A549 (cell line): ENCODE measurements around the gene ZC3H4. TPM values are rescaled to one million over a fixed set of nuclear protein-coding genes. Genes with fewer than 3 reads are reported as not detected.

Experiments
- ATAC-seq, 2 experiments: fragments of 200-7000 bp in 1 of 2; fragments of >200 bp in 1 of 2; cut with Nextera tagmentation in 1 of 2; cut with Tn5 transposase in 1 of 2; 3 replicates each; pipeline versions ENCODE4 v1.8.0 to v1.9.1; 2018 to 2020; ENCODE audit warnings: mild to moderate bottlenecking in 1 of 2, moderate library complexity in 1 of 2
- CTCF ChIA-PET: fragments of 300-600 bp; sonication (Branson Sonifier 250); formaldehyde crosslinking; extraction: SDS; loops from one replicate; lab custom pipeline; 2021; ENCODE audit warnings: antibody characterized with exemption, inconsistent platforms; lab: Yijun Ruan, JAX
- POLR2A ChIA-PET: fragments of 350-600 bp; formaldehyde crosslinking; extraction: SDS; loops from one replicate; lab custom pipeline; 2021; ENCODE audit warnings: antibody characterized with exemption, inconsistent platforms; lab: Yijun Ruan, JAX
- DNase-seq, 2 experiments: peaks; one replicate each; pipeline versions ENCODE4 v3.0.0 to v3.0.0-alpha.2; 2011 to 2016; ENCODE audit warnings: low read depth in 1 of 2, low spot score in 1 of 2
- FAIRE-seq: peaks from 2 replicates; lab custom pipeline; 2011; peaks lifted over from hg19 to GRCh38; lab: Jason Lieb, UNC
- H3K27ac ChIP-seq, 2 experiments: fragments of >200 bp; sonication (Bioruptor Twin); formaldehyde crosslinking; 3 replicates each; pipeline ENCODE4 v1.5.1; 2016 to 2017
- H3K4me1 ChIP-seq: fragments of >200 bp; sonication (Bioruptor Twin); formaldehyde crosslinking; 3 replicates; pipeline ENCODE4 v1.6.1; 2016
- H3K4me2 ChIP-seq: fragments of >200 bp; sonication (Bioruptor Twin); formaldehyde crosslinking; 3 replicates; pipeline ENCODE4 v1.6.1; 2016
- H3K4me3 ChIP-seq: fragments of >200 bp; sonication (Bioruptor Twin); formaldehyde crosslinking; 3 replicates; pipeline ENCODE4 v1.5.1; 2016
- H3K9me3 ChIP-seq: fragments of >200 bp; sonication (Bioruptor Twin); formaldehyde crosslinking; 3 replicates; pipeline ENCODE4 v1.6.1; 2016
- CBX8 ChIP-seq: fragments of 200-600 bp; sonication (generic); IDR thresholded peaks from 2 replicates; pipeline ENCODE4 v1.6.1; 2016
- CHD4 ChIP-seq: fragments of 200-600 bp; sonication (generic); IDR thresholded peaks from 2 replicates; pipeline ENCODE4 v1.6.1; 2016; ENCODE audit warnings: antibody characterized with exemption, mild to moderate bottlenecking, borderline replicate concordance
- EHF ChIP-seq: fragments of 250-450 bp; sonication (Bioruptor Pico); IDR thresholded peaks from 2 replicates; pipeline ENCODE4 v1.5.0; 2020; ENCODE audit warnings: mild to moderate bottlenecking
- EHMT2 ChIP-seq: fragments of 200-600 bp; sonication (generic); IDR thresholded peaks from 2 replicates; pipeline ENCODE4 v1.6.1; 2016; ENCODE audit warnings: antibody characterized with exemption, low read depth, mild to moderate bottlenecking, moderate library complexity
- EP300 ChIP-seq, 2 experiments: fragments of >200 bp; sonication (Bioruptor Twin); formaldehyde crosslinking; IDR thresholded peaks; 2 replicates in 1 of 2; 3 replicates in 1 of 2; pipeline ENCODE4 v1.6.1; 2016 to 2017
- ESRRA ChIP-seq: fragments of 150-350 bp; IDR thresholded peaks from 2 replicates; pipeline ENCODE4 v1.6.1; 2014; ENCODE audit warnings: mild to moderate bottlenecking, low read length, borderline replicate concordance
- JUN ChIP-seq, 2 experiments: fragments of >200 bp; sonication (Bioruptor Twin); formaldehyde crosslinking; IDR thresholded peaks; 2 replicates in 1 of 2; 3 replicates in 1 of 2; pipeline ENCODE4 v1.6.1; 2016 to 2017
- JUNB ChIP-seq: fragments of >200 bp; sonication (Bioruptor Twin); formaldehyde crosslinking; IDR thresholded peaks from 2 replicates; pipeline ENCODE4 v1.6.1; 2016
- RAD21 ChIP-seq, 2 experiments: fragments of >200 bp in 1 of 2; sonication (Bioruptor Twin) in 1 of 2; formaldehyde crosslinking in 1 of 2; IDR thresholded peaks in 1 of 2; conservative IDR thresholded peaks in 1 of 2; 2 replicates in 1 of 2; 3 replicates in 1 of 2; pipeline ENCODE4 v1.6.1; 2012 to 2018; ENCODE audit warnings: inconsistent platforms in 1 of 2
- RARB ChIP-seq: fragments of 250-450 bp; sonication (Bioruptor Pico); IDR thresholded peaks from 2 replicates; pipeline ENCODE4 v1.8.0; 2021; ENCODE audit warnings: mild to moderate bottlenecking, moderate library complexity
- RCOR1 ChIP-seq: fragments of 150-350 bp; IDR thresholded peaks from 2 replicates; pipeline ENCODE4 v1.6.1; 2014; ENCODE audit warnings: antibody characterized with exemption, low read length, low read depth
- RFX5 ChIP-seq: fragments of 450-650 bp; IDR thresholded peaks from 2 replicates; pipeline ENCODE4 v1.7.1; 2014; ENCODE audit warnings: antibody characterized with exemption, mild to moderate bottlenecking, moderate library complexity
- RNF2 ChIP-seq: fragments of 200-600 bp; sonication (generic); IDR thresholded peaks from 2 replicates; pipeline ENCODE4 v1.6.1; 2016; ENCODE audit warnings: low read depth, mild to moderate bottlenecking, antibody characterized with exemption, moderate library complexity, borderline replicate concordance
- SREBF2 ChIP-seq: fragments of 450-650 bp; IDR thresholded peaks from 2 replicates; pipeline ENCODE4 v1.6.1; 2014; ENCODE audit warnings: mild to moderate bottlenecking, moderate library complexity
- TP53 ChIP-seq: fragments of 250-450 bp; sonication (Bioruptor Pico); IDR thresholded peaks from 2 replicates; pipeline ENCODE4 v1.5.0; 2021; ENCODE audit warnings: mild to moderate bottlenecking, moderate library complexity
- ZFP36 ChIP-seq: fragments of 450-650 bp; IDR thresholded peaks from 2 replicates; pipeline ENCODE4 v1.6.1; 2014; ENCODE audit warnings: borderline replicate concordance; ENCODE audit not compliant: partially characterized antibody
- WGBS: methylation state at CpG from one replicate; pipeline ENCODE4 v1.1.6; 2017; ENCODE audit errors: missing lambda C conversion rate; 5-methylcytosine and 5-hydroxymethylcytosine counted together
- polyA plus RNA-seq, 4 experiments: library from polyadenylated mRNA; depleted of rRNA in 3 of 4; stranded (reverse); fragments of >200 nt; fragmentation: RNase III in 1 of 4; extraction: RNeasy Plus Mini Kit Qiagen cat#74134 plus additional on column Dnase treatment in 1 of 4; gene quantifications; 2 replicates in 3 of 4; 3 replicates in 1 of 4; pipeline ENCODE4 v1.2.3, GENCODE V29; 2011 to 2017
- TF ChIP-seq, protein P1 (sequence below): IDR thresholded peaks from 2 replicates; pipeline ENCODE4 v1.6.1; 2012; ENCODE audit warnings: low read depth, borderline replicate concordance
- TF ChIP-seq, protein P2 (sequence below): fragments of >200 bp; sonication (Bioruptor Twin); formaldehyde crosslinking; IDR thresholded peaks from 3 replicates; pipeline ENCODE4 v1.5.1; 2016
- TF ChIP-seq, protein P3 (sequence below): fragments of 450-650 bp; IDR thresholded peaks from 2 replicates; pipeline ENCODE4 v1.6.1; 2014; ENCODE audit warnings: antibody characterized with exemption
- TF ChIP-seq, protein P4 (sequence below): fragments of 250-450 bp; sonication (Bioruptor Pico); IDR thresholded peaks from 2 replicates; pipeline ENCODE4 v1.5.0; 2021; ENCODE audit warnings: mild to moderate bottlenecking, moderate library complexity, borderline replicate concordance
- TF ChIP-seq, protein P5 (sequence below): IDR thresholded peaks from 2 replicates; pipeline ENCODE4 v1.6.1; 2012
- TF ChIP-seq, protein P6 (sequence below): fragments of 200-600 bp; sonication (generic); IDR thresholded peaks from 2 replicates; pipeline ENCODE4 v1.6.1; 2016; ENCODE audit warnings: antibody characterized with exemption, mild to moderate bottlenecking, moderate library complexity
- TF ChIP-seq, protein P7 (sequence below): IDR thresholded peaks from 2 replicates; pipeline ENCODE4 v1.6.1; 2012

ZC3H4 gene
- polyA plus RNA-seq, 2 of the 4 experiments (the other 2 are of a cell fraction): 7.7 to 33.4 TPM

DNA sequence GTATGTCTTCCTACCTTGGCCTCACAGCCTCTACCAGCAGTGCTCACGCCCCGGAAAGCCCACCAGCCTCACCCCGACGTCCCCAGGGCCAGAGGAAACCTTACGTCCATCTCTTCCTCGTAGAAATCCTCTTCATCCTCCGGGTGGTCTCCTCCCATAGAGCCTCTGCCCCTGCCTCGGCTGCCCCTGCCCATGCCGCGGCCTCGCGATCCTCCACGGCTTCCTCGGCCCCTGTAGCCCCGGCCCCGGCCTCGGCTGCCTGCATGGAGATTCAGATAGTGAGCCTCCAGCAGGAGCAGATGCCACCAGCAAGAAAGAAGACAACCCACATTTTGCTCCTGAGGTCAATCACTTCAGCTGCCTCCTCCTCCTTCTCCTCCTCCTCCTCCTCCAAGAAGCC, 27.3 kb downstream of the ZC3H4 start:
- FAIRE-seq: no peak
- POLR2A ChIA-PET: no interaction called here
- 94% methylated on average over 17 of the region's 17 CpGs for WGBS
- no peak for TF ChIP-seq TP53 (CRISPR knock-in tag)
- TF ChIP-seq, protein P1, sequence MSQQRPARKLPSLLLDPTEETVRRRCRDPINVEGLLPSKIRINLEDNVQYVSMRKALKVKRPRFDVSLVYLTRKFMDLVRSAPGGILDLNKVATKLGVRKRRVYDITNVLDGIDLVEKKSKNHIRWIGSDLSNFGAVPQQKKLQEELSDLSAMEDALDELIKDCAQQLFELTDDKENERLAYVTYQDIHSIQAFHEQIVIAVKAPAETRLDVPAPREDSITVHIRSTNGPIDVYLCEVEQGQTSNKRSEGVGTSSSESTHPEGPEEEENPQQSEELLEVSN: no peak
- TF ChIP-seq CBX8: no peak
- TF ChIP-seq, protein P2, sequence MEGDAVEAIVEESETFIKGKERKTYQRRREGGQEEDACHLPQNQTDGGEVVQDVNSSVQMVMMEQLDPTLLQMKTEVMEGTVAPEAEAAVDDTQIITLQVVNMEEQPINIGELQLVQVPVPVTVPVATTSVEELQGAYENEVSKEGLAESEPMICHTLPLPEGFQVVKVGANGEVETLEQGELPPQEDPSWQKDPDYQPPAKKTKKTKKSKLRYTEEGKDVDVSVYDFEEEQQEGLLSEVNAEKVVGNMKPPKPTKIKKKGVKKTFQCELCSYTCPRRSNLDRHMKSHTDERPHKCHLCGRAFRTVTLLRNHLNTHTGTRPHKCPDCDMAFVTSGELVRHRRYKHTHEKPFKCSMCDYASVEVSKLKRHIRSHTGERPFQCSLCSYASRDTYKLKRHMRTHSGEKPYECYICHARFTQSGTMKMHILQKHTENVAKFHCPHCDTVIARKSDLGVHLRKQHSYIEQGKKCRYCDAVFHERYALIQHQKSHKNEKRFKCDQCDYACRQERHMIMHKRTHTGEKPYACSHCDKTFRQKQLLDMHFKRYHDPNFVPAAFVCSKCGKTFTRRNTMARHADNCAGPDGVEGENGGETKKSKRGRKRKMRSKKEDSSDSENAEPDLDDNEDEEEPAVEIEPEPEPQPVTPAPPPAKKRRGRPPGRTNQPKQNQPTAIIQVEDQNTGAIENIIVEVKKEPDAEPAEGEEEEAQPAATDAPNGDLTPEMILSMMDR: no peak
- TF ChIP-seq CHD4: no peak
- no peak for TF ChIP-seq RARB
- no peak for TF ChIP-seq JUN (IDR thresholded peaks at IDR 0.05)
- no peak for TF ChIP-seq ESRRA
- no peak for TF ChIP-seq RCOR1
- TF ChIP-seq ZFP36: no peak
- TF ChIP-seq RFX5: no peak
- TF ChIP-seq, protein P3, sequence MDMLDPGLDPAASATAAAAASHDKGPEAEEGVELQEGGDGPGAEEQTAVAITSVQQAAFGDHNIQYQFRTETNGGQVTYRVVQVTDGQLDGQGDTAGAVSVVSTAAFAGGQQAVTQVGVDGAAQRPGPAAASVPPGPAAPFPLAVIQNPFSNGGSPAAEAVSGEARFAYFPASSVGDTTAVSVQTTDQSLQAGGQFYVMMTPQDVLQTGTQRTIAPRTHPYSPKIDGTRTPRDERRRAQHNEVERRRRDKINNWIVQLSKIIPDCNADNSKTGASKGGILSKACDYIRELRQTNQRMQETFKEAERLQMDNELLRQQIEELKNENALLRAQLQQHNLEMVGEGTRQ: no peak
- TF ChIP-seq RNF2: no peak
- TF ChIP-seq, protein P4, sequence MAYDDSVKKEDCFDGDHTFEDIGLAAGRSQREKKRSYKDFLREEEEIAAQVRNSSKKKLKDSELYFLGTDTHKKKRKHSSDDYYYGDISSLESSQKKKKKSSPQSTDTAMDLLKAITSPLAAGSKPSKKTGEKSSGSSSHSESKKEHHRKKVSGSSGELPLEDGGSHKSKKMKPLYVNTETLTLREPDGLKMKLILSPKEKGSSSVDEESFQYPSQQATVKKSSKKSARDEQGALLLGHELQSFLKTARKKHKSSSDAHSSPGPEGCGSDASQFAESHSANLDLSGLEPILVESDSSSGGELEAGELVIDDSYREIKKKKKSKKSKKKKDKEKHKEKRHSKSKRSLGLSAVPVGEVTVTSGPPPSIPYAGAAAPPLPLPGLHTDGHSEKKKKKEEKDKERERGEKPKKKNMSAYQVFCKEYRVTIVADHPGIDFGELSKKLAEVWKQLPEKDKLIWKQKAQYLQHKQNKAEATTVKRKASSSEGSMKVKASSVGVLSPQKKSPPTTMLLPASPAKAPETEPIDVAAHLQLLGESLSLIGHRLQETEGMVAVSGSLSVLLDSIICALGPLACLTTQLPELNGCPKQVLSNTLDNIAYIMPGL: no peak
- TF ChIP-seq, protein P5, sequence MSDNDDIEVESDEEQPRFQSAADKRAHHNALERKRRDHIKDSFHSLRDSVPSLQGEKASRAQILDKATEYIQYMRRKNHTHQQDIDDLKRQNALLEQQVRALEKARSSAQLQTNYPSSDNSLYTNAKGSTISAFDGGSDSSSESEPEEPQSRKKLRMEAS: no peak
- no peak for TF ChIP-seq EP300 (IDR thresholded peaks at IDR 0.05)
- TF ChIP-seq RAD21 (conservative IDR thresholded peaks at IDR 0.05 in 1 of 2, IDR thresholded peaks at IDR 0.05 in 1 of 2): no peak
- no peak for TF ChIP-seq EHMT2
- TF ChIP-seq EHF (CRISPR knock-in tag): no peak
- CTCF ChIA-PET: interaction anchor here (1.3 to 1.5 kb wide), 2 partner anchors 12 to 13 kb away, joined by 4 read pairs; no protein-coding TSS in a partner anchor
- no peak overlapping the region for H3K4me3 ChIP-seq
- H3K27ac ChIP-seq: no peak overlapping the region
- ATAC-seq: no peak
- DNase-seq: no peak
- H3K4me1 ChIP-seq: no peaks in the 10 kb centered on the region
- H3K4me2 ChIP-seq: no peak overlapping the region
- H3K9me3 ChIP-seq: no peaks in the 10 kb centered on the region

DNA sequence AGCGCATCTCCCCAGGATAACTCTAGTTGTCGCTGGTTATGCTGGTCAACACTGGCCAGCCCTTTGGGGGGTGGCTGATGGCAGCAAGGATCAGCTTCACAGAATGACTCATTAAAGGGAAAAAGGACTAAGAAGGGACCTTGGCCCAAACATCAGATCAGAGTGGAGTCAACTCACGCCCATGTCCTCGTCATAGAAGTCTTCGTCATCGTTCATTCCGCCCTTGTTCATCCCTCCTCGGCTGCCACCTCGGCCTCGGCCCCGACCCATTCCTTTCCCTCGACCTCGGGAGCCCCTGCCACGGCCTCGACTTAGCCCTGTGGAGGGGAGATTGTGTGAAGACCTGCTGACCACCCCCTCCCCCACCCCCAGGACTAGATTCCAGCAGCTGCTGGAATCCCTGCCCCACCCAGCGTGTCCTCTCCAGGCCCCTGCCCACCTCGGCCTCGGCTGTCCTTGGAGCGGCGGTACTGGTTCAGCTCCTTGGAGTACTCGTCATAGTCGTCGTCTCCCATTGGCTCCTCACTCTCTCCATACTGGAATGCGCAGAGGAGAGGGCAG, 28.6 kb downstream of the ZC3H4 start:
- no peak overlapping the region for H3K27ac ChIP-seq
- CTCF ChIA-PET: interaction anchor here (0.6 to 2.6 kb wide), 7 partner anchors 10 to 153 kb away, joined by 3 to 11 read pairs (median 3); no protein-coding TSS in a partner anchor
- peaks cover 2% of the 10 kb centered on the region for H3K4me1 ChIP-seq
- no peak overlapping the region for H3K4me2 ChIP-seq
- POLR2A ChIA-PET: interaction anchor here (1.2 kb wide), 1 partner anchor 29 kb away, joined by 6 read pairs; the partner anchor contains the start of gene ZC3H4
- DNase-seq (no peak), FAIRE-seq (no peak), ATAC-seq (no peak)
- no peak overlapping the region for H3K4me3 ChIP-seq
- H3K9me3 ChIP-seq: no peaks in the 10 kb centered on the region
- 94% methylated on average over 24 of the region's 24 CpGs for WGBS
- TF ChIP-seq EHF (CRISPR knock-in tag) (no peak), SREBF2 (no peak), JUNB (no peak), EP300 (IDR thresholded peaks at IDR 0.05) (no peak)
- TF ChIP-seq, protein P6, sequence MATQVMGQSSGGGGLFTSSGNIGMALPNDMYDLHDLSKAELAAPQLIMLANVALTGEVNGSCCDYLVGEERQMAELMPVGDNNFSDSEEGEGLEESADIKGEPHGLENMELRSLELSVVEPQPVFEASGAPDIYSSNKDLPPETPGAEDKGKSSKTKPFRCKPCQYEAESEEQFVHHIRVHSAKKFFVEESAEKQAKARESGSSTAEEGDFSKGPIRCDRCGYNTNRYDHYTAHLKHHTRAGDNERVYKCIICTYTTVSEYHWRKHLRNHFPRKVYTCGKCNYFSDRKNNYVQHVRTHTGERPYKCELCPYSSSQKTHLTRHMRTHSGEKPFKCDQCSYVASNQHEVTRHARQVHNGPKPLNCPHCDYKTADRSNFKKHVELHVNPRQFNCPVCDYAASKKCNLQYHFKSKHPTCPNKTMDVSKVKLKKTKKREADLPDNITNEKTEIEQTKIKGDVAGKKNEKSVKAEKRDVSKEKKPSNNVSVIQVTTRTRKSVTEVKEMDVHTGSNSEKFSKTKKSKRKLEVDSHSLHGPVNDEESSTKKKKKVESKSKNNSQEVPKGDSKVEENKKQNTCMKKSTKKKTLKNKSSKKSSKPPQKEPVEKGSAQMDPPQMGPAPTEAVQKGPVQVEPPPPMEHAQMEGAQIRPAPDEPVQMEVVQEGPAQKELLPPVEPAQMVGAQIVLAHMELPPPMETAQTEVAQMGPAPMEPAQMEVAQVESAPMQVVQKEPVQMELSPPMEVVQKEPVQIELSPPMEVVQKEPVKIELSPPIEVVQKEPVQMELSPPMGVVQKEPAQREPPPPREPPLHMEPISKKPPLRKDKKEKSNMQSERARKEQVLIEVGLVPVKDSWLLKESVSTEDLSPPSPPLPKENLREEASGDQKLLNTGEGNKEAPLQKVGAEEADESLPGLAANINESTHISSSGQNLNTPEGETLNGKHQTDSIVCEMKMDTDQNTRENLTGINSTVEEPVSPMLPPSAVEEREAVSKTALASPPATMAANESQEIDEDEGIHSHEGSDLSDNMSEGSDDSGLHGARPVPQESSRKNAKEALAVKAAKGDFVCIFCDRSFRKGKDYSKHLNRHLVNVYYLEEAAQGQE: no peak
- TF ChIP-seq, protein P7, sequence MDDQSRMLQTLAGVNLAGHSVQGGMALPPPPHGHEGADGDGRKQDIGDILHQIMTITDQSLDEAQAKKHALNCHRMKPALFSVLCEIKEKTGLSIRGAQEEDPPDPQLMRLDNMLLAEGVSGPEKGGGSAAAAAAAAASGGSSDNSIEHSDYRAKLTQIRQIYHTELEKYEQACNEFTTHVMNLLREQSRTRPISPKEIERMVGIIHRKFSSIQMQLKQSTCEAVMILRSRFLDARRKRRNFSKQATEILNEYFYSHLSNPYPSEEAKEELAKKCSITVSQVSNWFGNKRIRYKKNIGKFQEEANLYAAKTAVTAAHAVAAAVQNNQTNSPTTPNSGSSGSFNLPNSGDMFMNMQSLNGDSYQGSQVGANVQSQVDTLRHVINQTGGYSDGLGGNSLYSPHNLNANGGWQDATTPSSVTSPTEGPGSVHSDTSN: no peak
